ENCODE results near the gene RPGRIP1L.

Gene RPGRIP1L

DNA sequence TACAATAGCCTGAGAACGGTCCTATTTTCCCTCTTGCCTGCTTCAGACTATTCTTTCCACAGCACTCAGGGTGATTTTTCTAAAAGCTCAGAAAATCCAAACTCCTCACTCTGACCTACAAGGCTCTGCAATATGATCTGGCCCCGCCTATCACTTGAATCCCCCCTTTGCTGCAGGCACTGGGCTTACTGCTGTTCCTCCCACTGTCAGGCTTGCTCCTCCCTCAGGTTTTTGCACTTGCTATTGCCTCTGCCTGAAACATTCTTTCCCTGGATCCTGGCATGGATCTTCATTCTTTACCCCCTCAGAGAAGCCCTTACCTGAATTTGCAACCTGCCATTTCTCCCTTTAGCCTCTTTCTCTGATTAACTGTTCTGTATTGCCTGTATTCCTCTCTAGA lies 52.3 kb downstream of the RPGRIP1L start:
- no peak for DNase-seq (ENCODE audit: low read depth in 2 of 2)

DNA sequence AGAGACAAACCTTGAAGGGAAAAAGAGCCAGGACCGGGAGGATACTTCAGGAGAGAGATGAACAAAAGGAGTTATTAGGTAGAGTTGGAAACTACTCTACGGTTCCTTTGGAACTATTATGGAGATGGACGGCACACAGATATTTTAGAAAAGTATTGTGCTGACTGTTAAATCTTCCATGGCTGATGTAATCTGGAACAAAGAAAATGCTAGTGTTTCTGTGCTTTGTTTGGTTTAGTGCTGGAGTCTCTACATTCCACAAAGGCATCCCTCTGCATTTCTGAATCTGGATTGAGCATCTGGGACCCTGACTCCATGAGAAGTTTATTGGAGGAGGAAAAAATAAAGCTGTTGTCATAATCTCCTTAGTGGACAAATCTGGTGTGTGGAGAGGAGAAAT lies 57.2 kb downstream of the RPGRIP1L start:
- DNase-seq (ENCODE audit: low read depth in 2 of 2): no peak

DNA sequence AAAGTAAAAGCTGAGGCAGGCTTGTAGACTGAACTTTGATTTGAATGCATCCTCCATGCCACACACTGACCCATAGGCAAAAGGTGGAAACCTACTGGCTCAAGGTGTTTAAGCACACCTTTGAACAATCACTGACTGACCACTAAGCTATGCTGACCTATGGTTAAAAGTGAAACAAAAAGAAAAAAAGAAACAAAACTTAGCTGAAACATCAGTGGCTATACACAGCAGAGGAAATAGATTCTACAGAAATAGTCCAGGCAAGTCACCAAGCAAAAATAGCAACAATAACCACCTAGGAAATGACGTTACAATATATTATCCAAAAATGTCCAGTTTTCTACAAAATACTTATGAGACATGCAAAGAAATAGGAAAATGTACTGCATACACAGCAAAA lies 60.2 kb downstream of the RPGRIP1L start:
- DNase-seq (ENCODE audit: low read depth in 2 of 2): no peak

DNA sequence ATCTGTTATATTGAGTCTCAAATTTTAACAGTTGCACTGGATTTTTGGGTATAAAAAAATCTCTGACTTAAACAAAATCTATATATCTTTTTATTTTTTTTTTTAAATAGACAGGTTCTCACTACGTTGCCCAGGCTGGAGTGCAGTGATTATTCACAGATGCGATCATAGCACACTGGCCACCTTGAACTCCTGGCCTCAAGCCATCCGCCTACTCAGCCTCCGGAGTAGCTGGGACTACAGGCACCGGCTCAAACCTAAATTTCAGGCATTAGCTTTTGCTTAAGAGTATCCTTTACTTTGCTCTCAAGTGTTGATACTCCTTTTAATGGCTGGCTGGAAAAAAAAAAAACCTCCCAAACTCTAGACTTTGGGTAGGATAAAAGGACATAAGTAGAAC lies 61.6 kb downstream of the RPGRIP1L start:
- DNase-seq (ENCODE audit: low read depth in 2 of 2): no peak

DNA sequence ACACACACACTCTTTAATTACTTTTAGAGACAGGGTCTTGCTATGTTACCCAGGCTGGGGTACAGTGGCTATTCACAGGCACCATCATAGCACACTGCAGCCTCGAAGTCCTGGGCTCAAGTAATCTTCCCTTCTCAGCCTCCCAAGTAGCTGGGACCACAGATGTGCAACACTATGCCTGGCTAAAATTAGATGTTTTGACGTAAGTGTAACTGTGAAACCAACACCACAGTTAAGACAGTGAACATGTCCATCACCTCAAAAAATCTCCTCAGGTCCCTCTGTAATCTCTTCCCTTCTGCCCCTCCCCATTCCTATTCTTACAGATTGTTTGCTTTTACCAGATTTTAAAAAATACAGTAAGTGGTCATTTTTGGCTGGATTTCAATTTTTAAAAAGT lies 66.7 kb downstream of the RPGRIP1L start:
- no peak for DNase-seq (ENCODE audit: low read depth in 2 of 2)

DNA sequence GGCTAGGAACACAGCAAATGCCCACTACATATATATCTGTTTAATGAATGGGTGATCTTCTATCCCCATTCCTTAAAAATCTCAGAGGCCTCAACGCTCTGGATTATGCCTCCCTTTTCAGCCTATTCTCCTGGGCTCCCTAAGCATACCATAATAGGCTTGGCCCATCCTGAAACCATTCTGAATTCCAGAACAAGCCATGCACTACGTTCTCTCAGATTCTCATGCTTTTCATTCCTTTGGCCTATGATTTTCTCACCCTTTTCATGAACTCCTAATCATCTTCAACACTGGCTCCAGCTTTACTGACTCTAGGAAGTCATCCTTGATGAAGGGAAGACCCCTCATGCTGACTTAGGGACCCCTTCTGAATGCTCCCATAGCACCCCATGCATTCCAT lies 71.1 kb downstream of the RPGRIP1L start:
- DNase-seq (ENCODE audit: low read depth in 2 of 2): no peak

DNA sequence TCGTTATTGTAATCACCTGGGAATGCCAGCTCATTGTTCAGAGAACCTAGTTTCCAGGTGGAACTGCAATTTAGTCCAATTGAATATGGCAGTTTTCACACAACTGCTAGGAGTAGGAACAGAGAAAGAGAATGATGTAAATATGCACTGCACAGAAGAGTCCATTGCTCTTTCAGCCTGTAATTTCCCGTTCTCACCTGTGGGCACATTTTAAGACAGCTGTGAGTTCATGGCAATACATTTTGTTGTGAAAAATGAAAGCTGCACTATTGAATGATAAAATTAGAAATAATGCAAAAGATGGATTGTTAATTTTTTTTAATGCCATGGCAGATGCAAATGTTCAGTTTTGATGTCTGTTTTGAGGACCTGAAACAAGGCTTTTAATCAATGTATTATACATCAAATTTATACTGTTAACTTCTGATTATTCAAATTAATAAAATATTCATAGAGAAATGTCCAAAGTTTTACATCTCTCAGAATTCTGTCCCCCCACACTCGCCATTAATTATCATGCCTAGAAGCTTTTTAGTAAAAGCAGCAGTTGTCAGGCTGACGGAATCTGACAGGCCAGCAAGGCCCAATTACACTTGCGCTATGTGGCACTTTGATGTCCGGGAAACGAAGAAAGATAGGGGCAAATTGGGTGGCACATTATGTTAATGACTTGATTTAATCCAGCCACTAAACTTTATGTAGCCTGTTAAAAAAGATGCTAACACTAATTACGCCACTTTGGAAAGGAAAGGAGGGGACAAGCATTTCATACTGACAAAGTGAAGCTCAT lies 72.2 kb downstream of the RPGRIP1L start:
- no peak for DNase-seq (ENCODE audit: low read depth in 2 of 2)

DNA sequence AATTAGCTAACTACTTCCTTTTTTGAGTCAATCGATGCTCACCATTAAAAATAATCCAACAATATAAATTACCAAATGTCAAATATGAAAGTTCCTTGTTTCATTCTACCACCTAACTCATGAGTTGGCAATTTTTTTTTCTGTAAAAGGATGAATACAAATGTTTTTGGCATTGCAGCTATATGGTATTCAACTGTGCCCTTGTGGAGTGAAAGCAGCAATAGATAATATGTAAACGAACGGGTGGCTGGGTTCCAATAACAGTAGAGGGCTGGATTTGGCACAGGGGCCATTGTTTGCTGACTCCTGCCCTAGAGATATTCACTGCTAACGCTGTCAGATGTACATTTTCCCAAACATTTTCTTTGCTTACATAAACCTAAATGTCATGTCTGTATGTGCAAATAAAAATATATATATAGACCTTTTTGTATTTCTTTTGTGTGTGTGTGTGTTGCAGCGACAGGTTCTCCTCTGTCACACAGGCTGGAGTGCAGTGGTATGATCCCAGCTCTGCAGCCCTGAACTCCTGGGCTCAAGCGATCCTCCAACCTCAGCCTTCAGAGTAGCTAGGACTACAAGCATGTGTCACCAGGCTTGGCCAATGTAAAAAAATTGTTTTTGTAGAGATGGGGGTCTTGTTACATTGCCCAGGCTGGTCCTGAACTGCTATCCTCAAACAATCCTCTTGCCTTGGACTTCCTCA lies 73.9 kb downstream of the RPGRIP1L start:
- DNase-seq (ENCODE audit: low read depth in 2 of 2): no peak

DNA sequence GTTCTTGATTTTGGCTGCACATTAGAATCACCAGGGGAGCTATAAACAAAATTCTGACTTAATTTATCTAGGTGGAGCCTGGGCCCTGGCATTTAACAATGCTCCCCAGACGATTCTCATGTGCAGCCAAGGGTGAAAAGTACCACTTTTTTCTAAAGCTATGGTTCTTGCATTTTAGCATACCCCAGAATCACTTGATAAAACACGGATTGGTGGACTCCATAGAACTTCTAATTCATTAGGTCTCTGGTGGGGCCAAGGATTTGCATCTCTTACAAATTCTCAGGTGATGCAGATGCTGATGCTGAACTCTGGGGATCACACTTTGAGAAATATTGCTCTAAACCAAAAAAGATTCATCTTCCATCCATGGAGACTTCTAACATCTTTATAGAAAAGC lies 74.5 kb downstream of the RPGRIP1L start:
- DNase-seq (ENCODE audit: low read depth in 2 of 2): no peak

DNA sequence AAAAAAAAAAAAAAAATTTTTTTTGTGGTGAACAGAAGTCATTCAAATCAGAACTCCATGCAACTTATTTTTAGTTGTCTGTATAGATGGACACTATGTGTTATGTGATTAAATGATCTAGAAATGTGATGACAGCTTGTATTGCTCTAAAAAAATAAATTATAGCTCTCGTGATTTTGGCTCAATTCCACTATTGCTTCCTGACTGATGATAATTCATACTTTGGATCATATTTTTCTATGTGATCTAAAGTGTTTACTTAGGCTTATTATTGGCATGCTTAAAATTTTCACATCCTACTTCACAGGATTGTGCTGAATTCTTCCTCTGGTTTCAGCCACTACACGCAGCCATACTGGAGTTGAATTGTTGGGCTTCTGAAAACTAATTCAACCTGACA lies 76.8 kb downstream of the RPGRIP1L start:
- no peak for DNase-seq (ENCODE audit: low read depth in 2 of 2)

DNA sequence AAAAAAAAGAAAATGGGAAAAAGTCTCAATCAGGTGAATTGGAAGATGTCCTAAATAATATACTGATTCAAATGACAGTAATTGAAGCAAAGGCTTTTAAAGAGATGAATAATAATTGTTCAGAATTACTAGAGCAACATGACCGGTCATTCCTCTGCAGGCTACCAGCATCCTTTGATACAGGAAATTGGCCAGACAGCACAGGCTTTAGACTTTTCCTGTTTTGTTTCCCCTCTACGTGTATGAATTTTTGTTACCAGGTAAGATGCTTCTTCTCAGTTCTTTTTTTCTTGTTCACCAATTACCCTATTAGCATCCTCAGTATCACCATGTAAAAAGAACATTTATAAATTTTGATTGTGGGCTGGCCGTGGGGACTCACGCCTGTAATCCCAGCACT lies 77.5 kb downstream of the RPGRIP1L start:
- no peak for DNase-seq (ENCODE audit: low read depth in 2 of 2)

DNA sequence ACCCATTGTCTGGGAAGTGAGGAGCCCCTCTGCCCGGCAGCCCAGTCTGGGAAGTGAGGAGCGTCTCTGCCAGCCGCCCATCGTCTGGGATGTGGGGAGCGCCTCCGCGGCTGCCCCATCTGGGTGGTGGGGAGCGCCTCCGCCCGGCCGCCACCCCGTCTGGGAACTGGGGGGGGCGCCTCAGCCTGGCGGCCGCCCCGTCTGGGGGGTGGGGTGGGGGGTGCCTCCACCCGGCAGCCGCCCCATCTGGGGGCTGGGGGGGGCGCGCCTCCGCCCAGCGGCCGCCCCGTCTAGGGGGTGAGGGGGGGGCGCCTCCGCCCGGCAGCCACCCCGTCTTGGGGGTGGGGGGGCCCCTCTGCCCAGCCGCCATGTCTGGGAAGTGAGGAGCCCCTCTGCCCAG lies 78.4 kb downstream of the RPGRIP1L start:
- DNase-seq (ENCODE audit: low read depth in 2 of 2): no peak

DNA sequence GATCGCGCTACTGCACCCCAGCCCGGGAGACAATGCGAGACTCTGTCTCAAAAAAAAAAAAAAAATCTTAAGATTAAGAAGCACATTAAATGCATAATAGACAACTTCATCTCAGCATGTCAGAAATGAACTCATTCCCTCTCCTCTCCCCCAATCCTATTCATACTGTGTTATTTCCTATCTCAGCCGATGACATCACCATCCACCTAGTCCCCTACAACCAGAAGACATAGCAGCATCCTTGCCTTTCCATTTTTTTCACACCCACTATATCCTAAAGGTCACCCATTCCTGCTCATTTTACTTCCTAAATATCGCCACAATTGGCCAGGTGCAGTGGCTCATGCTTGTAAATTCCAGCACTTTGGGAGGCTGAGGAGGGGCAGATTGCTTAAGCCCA lies 81.3 kb downstream of the RPGRIP1L start:
- DNase-seq (ENCODE audit: low read depth in 2 of 2): no peak

DNA sequence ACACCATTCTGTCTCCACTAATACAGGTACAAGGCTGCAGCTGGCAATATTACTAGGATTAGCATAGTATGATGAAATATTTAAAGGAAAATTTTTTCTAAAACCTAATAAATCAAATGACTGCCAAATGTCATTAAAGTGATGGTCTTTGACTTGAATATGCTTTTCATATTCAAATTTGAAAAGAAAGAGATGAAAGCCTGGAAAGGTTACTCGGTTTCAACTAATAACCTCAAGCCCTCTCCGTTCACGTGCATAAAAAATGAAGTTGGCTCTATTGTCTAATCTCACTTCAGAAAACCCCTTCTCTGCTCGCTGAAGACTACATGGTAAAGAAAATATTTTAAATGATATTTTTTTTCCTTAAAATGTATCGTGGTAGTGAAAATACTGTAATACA lies 83.2 kb downstream of the RPGRIP1L start:
- DNase-seq (ENCODE audit: low read depth in 2 of 2): no peak

DNA sequence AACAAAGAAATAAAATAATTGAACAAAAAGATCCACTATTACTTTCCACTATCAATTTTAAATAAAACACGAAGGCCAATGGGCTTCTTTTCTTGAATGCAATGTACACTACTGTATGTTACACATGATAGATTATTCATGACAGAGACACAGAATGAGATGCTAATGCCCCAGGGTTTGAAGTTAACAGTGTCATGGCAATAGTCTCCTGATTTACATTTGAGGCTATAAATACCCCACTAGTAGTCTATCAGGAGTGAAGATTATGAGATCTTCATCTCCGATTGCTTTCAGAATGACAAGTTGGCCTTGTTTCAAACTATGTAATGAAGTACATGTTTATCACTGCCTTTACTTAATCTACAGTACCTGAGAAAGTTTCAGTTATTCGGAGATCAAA lies 84.4 kb downstream of the RPGRIP1L start:
- no peak for DNase-seq (ENCODE audit: low read depth in 2 of 2)

DNA sequence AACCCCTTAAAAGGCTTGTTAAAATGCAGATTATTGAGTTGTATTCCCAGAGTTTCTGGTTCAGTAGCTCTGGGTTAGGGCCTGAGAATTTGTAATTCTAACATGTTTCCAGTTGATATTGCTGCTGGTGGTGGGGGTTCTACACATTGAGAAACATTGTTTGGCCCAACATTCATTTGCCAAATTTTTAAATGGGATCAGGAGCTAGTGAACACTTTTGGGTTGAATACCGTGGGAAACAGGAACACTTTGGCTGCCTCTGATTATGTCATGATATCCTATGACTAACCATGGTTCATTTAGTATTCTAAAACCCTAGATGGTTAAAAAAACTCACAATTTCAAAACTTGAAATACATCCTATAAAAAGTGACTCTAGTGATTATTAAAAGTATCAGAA lies 89.3 kb downstream of the RPGRIP1L start:
- no peak for DNase-seq (ENCODE audit: low read depth in 2 of 2)

DNA sequence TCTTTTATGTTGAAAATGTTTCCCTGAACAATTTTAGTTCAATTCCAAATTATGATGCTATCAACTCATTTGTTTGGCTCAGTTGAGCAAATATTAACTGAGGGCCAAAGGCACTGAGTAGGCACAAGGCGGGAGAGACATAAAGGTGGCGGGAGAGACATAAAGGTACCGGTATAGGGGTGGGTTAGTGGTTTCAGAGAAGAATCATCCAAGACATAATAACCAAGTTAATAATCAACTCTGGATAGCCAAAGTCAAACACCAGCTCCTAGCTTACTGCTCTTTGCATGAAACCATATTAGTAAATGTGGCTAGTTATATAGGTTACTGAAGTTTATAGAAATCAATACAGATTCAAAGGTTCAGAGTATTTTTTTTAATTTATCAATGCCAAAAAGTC lies 91.7 kb downstream of the RPGRIP1L start:
- no peak for DNase-seq (ENCODE audit: low read depth in 2 of 2)

DNA sequence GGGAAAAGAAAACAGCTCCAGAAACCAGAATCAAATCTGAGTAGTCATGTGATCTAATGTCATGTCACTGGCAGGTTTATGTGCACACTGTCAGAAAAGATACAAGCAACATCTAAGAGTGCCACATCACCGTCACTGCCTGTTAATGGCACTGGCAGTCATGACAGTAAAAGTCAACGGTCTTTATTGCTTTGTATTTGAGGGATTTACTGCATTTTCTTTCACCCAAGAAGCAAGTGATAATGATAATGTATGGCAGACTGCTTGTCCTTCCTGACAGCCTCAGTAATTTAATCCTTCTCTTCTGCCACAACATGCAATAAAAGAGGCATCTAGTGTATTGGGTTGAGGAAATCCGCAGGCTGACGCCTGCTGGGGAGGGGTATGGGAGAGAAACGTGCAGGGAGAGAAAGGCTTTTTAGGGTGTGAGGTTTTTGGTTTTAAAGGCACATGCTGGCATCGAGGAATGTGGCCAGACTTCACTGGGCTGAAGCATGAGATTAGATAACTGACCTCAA lies 92.4 kb downstream of the RPGRIP1L start:
- DNase-seq (ENCODE audit: low read depth in 2 of 2): no peak

DNA sequence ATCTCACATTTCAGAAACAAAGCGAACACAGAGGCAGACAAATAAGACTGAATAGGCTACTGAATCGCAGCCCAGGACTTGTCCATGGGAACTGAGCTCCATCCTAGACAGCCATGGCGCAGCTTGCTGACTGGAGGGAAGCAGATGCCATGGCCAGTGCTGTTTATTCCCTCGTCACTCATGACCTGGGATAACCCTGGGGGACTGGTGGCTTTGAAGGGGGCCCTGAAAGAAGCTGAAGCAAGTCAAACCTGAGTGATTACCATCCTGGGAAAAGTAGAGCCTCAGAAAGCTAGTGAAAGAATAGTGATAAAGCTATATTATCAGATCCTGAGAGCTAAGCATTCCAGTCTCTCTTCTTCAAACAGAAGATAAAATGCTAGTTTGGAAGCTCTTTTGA lies 94.1 kb downstream of the RPGRIP1L start:
- DNase-seq (ENCODE audit: low read depth in 2 of 2): no peak

DNA sequence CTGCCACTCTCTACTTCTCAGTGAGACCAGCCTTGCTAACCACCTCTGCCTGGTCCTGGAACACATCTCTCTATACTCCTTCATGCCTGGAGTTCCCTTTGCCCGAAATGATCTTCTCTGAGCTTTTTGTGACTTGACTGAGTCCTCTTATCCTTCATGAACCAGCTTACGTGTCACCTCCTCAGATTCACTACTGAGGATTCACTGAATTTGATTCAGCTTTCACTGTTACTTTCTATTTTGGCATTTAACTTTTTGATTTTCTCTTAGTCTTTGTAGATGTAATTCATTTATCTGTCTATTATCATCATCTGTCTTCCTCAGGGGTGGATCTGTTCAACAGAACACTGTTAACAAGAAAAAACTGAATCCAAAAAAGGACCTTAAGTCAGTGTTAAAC lies 95.6 kb downstream of the RPGRIP1L start:
- DNase-seq (ENCODE audit: low read depth in 2 of 2): no peak

DNA sequence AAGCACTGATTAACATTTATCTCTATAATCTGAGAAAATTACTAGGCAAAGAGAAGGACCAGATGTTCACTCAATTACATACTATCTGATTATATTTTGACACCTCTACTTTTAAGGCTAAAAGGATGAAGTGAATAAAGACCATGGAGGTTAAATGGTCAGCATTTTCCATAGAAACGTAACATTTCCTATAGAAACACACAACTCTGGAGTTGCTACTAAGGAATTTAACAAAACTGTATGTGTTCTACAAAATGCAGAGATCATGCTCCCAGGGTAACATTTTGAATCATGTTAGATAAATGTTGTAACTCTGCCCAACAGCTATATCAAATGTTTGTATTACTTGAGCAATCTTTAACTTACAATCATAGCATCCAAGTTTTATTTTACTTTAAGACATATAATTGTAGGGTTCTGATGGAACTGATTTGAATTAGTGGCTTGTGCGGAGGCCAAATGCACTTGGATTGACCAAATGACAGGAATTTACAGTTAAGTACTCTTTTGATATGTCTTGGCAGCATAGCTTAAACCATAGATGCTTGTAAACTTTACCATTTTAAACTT lies 97.7 kb downstream of the RPGRIP1L start:
- no peak for DNase-seq (ENCODE audit: low read depth in 2 of 2)

DNA sequence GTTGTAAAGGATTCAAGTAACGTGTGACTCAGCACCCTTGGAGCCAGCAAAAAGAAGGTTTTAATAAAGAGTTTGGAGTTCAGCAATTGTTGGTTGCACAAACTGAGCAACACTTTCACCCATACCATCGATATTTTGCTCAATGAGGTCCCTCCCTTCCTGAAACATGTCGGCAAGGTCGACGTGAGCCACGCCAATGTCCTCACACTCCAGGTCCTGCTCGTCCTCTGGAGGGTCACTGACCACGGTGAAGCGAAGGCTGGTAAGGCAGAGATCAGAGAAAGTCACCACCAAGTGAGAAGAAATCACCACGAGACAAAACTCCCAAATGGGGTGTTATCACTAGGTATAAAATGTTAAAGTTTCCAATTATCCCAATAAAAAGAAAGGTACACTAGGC lies 98.3 kb downstream of the RPGRIP1L start:
- no peak for DNase-seq (ENCODE audit: low read depth in 2 of 2)

DNA sequence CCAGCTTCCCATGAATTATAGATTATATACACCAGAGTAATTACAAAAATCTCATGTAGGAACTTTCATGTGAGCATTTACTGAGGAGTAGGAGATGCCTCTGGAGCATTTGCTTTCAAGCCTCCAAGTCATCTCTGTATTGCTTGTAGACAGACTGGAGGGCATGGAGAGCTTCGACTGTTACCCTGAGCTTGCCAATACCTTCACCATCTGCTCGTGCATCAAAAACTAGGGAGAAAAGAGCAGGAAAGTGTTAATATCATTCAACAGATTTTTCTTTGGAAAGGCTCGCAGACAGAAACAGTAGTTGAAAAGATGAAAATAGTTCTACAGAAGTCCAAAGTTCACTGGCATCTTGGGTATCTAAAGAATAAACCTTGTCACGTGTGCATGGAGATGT lies 101.7 kb downstream of the RPGRIP1L start:
- DNase-seq (ENCODE audit: low read depth in 2 of 2): no peak

Data from stimulated activated CD4-positive, alpha-beta T cell treated with anti-CD3 and anti-CD28 coated beads, Interleukin-4, amount 100 ng/mL, for 48 hours (primary cell).